Prostate gland (tissue), 2 donors: Measurements from ENCODE around the gene NDUFB11.

Experiments
- CTCF ChIP-seq, 4 experiments: fragments of 200-600 bp in 2 of 4; fragments of 450-650 bp in 2 of 4; sonication (generic) in 2 of 4; IDR thresholded peaks; 1 replicate in 3 of 4; 2 replicates in 1 of 4; pipeline ENCODE4 v1.5.1; 2016 to 2019; ENCODE audit warnings: antibody characterized with exemption in 4 of 4, mild to moderate bottlenecking in 2 of 4, moderate library complexity in 2 of 4
- POLR2A ChIP-seq: fragments of 450-650 bp; IDR thresholded peaks from one replicate; pipeline ENCODE4 v1.6.1; 2016; ENCODE audit warnings: antibody characterized with exemption, mild to moderate bottlenecking

- TF ChIP-seq CTCF (IDR thresholded peaks at IDR 0.05) (no peak), POLR2A (no peak)
Observed at GRCh38 chrX:47162927-47163583, 18.6 kb upstream of the NDUFB11 start.
